HepG2 (cell line): Measurements from ENCODE around the gene SEC14L1. TPM values are rescaled to one million over a fixed set of nuclear protein-coding genes. Genes with fewer than 3 reads are reported as not detected.

ENCODE experiments used
- CCDC6 ChIP-seq: sonication (generic); formaldehyde crosslinking; IDR thresholded peaks from 2 replicates; pipeline ENCODE4 v1.8.1; 2022; ENCODE audit warnings: mild to moderate bottlenecking, missing genetic modification reagents, moderate library complexity
- CREM ChIP-seq, 2 experiments: sonication (generic) in 1 of 2; formaldehyde crosslinking in 1 of 2; IDR thresholded peaks; 2 replicates each; pipeline versions ENCODE4 v1.4.0 to v1.6.1; 2016 to 2020; ENCODE audit warnings: antibody characterized with exemption in 1 of 2, mild to moderate bottlenecking in 1 of 2, missing genetic modification reagents in 1 of 2
- ESRRA ChIP-seq: sonication (generic); formaldehyde crosslinking; IDR thresholded peaks from 2 replicates; pipeline ENCODE4 v1.5.1; 2020; ENCODE audit warnings: mild to moderate bottlenecking, low read depth, missing genetic modification reagents
- GLI4 ChIP-seq: sonication (generic); formaldehyde crosslinking; IDR thresholded peaks from 2 replicates; pipeline ENCODE4 v1.5.1; 2020; ENCODE audit warnings: missing genetic modification reagents, mild to moderate bottlenecking, moderate library complexity, borderline replicate concordance
- HDAC1 ChIP-seq: sonication (generic); formaldehyde crosslinking; IDR thresholded peaks from 2 replicates; pipeline ENCODE4 v1.5.1; 2020; ENCODE audit warnings: mild to moderate bottlenecking, missing genetic modification reagents
- HNRNPK ChIP-seq: fragments of 200-400 bp; formaldehyde crosslinking; IDR thresholded peaks from 2 replicates; pipeline ENCODE4 v1.6.1; 2018; ENCODE audit warnings: low read length, low read depth, moderate library complexity, mild to moderate bottlenecking; ENCODE audit not compliant: poor library complexity, severe bottlenecking
- MED8 ChIP-seq: sonication (generic); formaldehyde crosslinking; IDR thresholded peaks from 2 replicates; pipeline ENCODE4 v1.8.1; 2023; ENCODE audit warnings: mild to moderate bottlenecking, missing genetic modification reagents; ENCODE audit not compliant: insufficient replicate concordance
- NAIF1 ChIP-seq: sonication (generic); formaldehyde crosslinking; IDR thresholded peaks from 2 replicates; pipeline ENCODE4 v1.5.0; 2020; ENCODE audit warnings: mild to moderate bottlenecking, missing genetic modification reagents, borderline replicate concordance
- NFKB2 ChIP-seq: sonication (generic); formaldehyde crosslinking; IDR thresholded peaks from 2 replicates; pipeline ENCODE4 v1.4.0; 2020; ENCODE audit warnings: missing genetic modification reagents, borderline replicate concordance
- NR2F1 ChIP-seq, 2 experiments: fragments of 450-650 bp in 1 of 2; formaldehyde crosslinking in 1 of 2; IDR thresholded peaks; 2 replicates each; pipeline versions ENCODE4 v1.5.0 to v1.6.1; 2016 to 2020; ENCODE audit warnings: mild to moderate bottlenecking in 1 of 2, missing compliant biosample characterization in 1 of 2, missing genetic modification reagents in 1 of 2, moderate library complexity in 1 of 2
- RAD21 ChIP-seq: fragments of 450-650 bp; formaldehyde crosslinking; IDR thresholded peaks from 2 replicates; pipeline ENCODE4 v1.5.0; 2020; ENCODE audit warnings: mild to moderate bottlenecking
- SIN3B ChIP-seq: fragments of 150-350 bp; IDR thresholded peaks from 2 replicates; pipeline ENCODE4 v1.6.1; 2014; ENCODE audit warnings: low read length
- SRY ChIP-seq: sonication (generic); formaldehyde crosslinking; IDR thresholded peaks from 2 replicates; pipeline ENCODE4 v1.8.0; 2022; ENCODE audit warnings: mild to moderate bottlenecking, missing genetic modification reagents
- ZC3H4 ChIP-seq: sonication (generic); formaldehyde crosslinking; IDR thresholded peaks from 2 replicates; pipeline ENCODE4 v1.4.0; 2020; ENCODE audit warnings: missing genetic modification reagents, borderline replicate concordance
- ZFAT ChIP-seq: sonication (generic); formaldehyde crosslinking; conservative IDR thresholded peaks from 2 replicates; pipeline ENCODE4 v1.8.1; 2023; ENCODE audit warnings: missing genetic modification reagents, inconsistent platforms
- ZNF17 ChIP-seq: sonication (generic); formaldehyde crosslinking; IDR thresholded peaks from 2 replicates; pipeline ENCODE4 v1.5.0; 2020; ENCODE audit warnings: mild to moderate bottlenecking, missing genetic modification reagents
- ZNF326 ChIP-seq: sonication (generic); formaldehyde crosslinking; IDR thresholded peaks from 2 replicates; pipeline ENCODE4 v1.4.0; 2020; ENCODE audit warnings: missing genetic modification reagents, borderline replicate concordance
- ZNF343 ChIP-seq: sonication (generic); formaldehyde crosslinking; IDR thresholded peaks from 2 replicates; pipeline ENCODE4 v1.4.0; 2020; ENCODE audit warnings: mild to moderate bottlenecking, missing genetic modification reagents
- ZNF431 ChIP-seq: sonication (generic); formaldehyde crosslinking; IDR thresholded peaks from 2 replicates; pipeline ENCODE4 v1.9.0; 2022; ENCODE audit warnings: missing genetic modification reagents, low read depth, mild to moderate bottlenecking, borderline replicate concordance
- ZNF572 ChIP-seq: sonication (generic); formaldehyde crosslinking; IDR thresholded peaks from 2 replicates; pipeline ENCODE4 v1.5.1; 2020; ENCODE audit warnings: mild to moderate bottlenecking, missing genetic modification reagents
- ZNF607 ChIP-seq: sonication (generic); formaldehyde crosslinking; IDR thresholded peaks from 2 replicates; pipeline ENCODE4 v1.5.1; 2020; ENCODE audit warnings: missing genetic modification reagents, mild to moderate bottlenecking, borderline replicate concordance
- ZNF768 ChIP-seq: sonication (generic); formaldehyde crosslinking; IDR thresholded peaks from 2 replicates; pipeline ENCODE4 v1.4.0; 2020; ENCODE audit warnings: missing genetic modification reagents
- ZZZ3 ChIP-seq: sonication (generic); formaldehyde crosslinking; IDR thresholded peaks from 2 replicates; pipeline ENCODE4 v1.4.0; 2020; ENCODE audit warnings: missing genetic modification reagents, mild to moderate bottlenecking, borderline replicate concordance
- polyA plus RNA-seq, 8 experiments: library from polyadenylated mRNA; depleted of rRNA in 3 of 8; stranded (reverse) in 7 of 8; unstranded in 1 of 8; fragments of >200 nt; fragmentation: Illumina TruSeq in 4 of 8; extraction: Trizol in 4 of 8; gene quantifications; 2 replicates each; pipeline versions ENCODE4 v1.2.1 to v1.2.3, GENCODE V29; 2011 to 2016; ENCODE audit warnings: low read depth in 4 of 8, missing spikeins in 1 of 8, mixed read lengths in 1 of 8; ENCODE audit not compliant: insufficient read depth in 1 of 8
- total RNA-seq, 5 experiments: library from RNA; depleted of rRNA; stranded (reverse); fragments of >200 nt; fragmentation: Illumina TruSeq; extraction: Trizol; gene quantifications; 2 replicates each; pipeline ENCODE4 v1.2.3, GENCODE V29; 2016; ENCODE audit warnings: low read depth in 1 of 5
- TF ChIP-seq, protein P1 (sequence below): sonication (generic); formaldehyde crosslinking; IDR thresholded peaks from 2 replicates; pipeline ENCODE4 v1.4.0; 2020; ENCODE audit warnings: mild to moderate bottlenecking, low read depth, missing genetic modification reagents
- TF ChIP-seq, protein P2 (sequence below): fragments of 450-650 bp; IDR thresholded peaks from 2 replicates; pipeline ENCODE4 v1.6.1; 2017
- TF ChIP-seq, protein P3 (sequence below): IDR thresholded peaks from 2 replicates; pipeline ENCODE4 v1.6.1; 2016

The SEC14L1 gene
- total and polyA plus RNA-seq, 2 of the 13 experiments (the other 11 are each of a cell fraction or from before 2014, with no cell fraction given): 26.3 to 43.9 TPM

DNA sequence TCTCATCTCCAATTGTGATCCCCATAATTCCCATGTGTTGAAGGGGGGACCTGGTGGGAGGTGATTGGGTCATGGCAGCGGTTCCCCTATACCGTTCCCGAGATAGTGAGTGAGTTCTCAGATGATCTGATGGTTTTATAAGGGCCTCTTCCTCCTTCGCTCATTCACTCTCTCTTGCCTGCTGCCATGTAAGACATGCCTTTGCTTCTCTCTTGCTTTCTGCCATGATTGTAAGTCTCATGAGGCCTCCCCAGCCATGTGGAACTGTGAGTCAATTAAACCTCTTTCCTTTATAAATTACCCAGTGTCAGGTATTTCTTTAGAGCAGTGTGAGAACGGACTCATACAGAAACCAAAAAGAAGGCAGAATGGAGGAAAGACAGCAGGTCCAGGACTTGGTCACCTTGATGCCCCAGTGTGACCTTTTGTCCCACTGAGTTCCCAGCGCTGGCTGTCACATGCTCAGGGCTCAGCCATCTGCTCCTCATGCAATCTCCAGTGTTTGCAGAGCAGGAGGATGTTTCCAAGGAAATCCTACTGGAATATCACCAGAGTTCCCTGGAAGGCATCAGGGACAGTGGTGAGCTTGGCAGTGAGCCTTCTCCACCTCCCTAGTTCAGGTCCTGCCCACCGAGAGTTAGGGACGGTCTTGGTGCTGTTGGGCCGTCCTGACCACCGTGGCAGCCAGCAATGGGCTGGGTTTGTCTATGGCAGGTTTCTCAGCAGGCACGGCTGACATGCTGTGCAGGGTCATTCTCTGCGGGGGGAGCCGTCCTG, 96.7 kb downstream of the SEC14L1 start (continued):
- TF ChIP-seq, protein P1, sequence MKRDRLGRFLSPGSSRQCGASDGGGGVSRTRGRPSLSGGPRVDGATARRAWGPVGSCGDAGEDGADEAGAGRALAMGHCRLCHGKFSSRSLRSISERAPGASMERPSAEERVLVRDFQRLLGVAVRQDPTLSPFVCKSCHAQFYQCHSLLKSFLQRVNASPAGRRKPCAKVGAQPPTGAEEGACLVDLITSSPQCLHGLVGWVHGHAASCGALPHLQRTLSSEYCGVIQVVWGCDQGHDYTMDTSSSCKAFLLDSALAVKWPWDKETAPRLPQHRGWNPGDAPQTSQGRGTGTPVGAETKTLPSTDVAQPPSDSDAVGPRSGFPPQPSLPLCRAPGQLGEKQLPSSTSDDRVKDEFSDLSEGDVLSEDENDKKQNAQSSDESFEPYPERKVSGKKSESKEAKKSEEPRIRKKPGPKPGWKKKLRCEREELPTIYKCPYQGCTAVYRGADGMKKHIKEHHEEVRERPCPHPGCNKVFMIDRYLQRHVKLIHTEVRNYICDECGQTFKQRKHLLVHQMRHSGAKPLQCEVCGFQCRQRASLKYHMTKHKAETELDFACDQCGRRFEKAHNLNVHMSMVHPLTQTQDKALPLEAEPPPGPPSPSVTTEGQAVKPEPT: no peak
- TF ChIP-seq HDAC1: no peak
- no peak for TF ChIP-seq NAIF1 (CRISPR knock-in tag)
- TF ChIP-seq ZFAT: no peak
- no peak for TF ChIP-seq RAD21 (CRISPR knock-in tag)
- TF ChIP-seq CREM (IDR thresholded peaks at IDR 0.05): no peak
- TF ChIP-seq CREM (CRISPR knock-in tag; IDR thresholded peaks at IDR 0.05): no peak
- no peak for TF ChIP-seq ZNF343 (CRISPR knock-in tag)
- no peak for TF ChIP-seq MED8
- TF ChIP-seq ZNF326 (CRISPR knock-in tag): no peak
- TF ChIP-seq SIN3B: no peak
- no peak for TF ChIP-seq SRY (CRISPR knock-in tag)
- no peak for TF ChIP-seq ZZZ3 (CRISPR knock-in tag)
- 0 out of 2 replicates have a peak, but pooled peaks have one; percentile 28 for TF ChIP-seq ZNF607 (CRISPR knock-in tag)
- TF ChIP-seq NR2F1 (CRISPR knock-in tag; IDR thresholded peaks at IDR 0.05): 0 out of 4 replicates have a peak, but pooled peaks of 1 of the 2 experiments have one; percentile 30
- TF ChIP-seq ESRRA (CRISPR knock-in tag): no peak
- TF ChIP-seq HNRNPK: no peak
- TF ChIP-seq GLI4 (CRISPR knock-in tag): no peak
- TF ChIP-seq ZNF431 (CRISPR knock-in tag): peak; percentile 82; the same call in 1 of the 2 replicates
- TF ChIP-seq, protein P2, sequence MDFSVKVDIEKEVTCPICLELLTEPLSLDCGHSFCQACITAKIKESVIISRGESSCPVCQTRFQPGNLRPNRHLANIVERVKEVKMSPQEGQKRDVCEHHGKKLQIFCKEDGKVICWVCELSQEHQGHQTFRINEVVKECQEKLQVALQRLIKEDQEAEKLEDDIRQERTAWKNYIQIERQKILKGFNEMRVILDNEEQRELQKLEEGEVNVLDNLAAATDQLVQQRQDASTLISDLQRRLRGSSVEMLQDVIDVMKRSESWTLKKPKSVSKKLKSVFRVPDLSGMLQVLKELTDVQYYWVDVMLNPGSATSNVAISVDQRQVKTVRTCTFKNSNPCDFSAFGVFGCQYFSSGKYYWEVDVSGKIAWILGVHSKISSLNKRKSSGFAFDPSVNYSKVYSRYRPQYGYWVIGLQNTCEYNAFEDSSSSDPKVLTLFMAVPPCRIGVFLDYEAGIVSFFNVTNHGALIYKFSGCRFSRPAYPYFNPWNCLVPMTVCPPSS: no peak
- no peak for TF ChIP-seq ZNF17 (CRISPR knock-in tag)
- TF ChIP-seq ZNF572 (CRISPR knock-in tag): no peak
- TF ChIP-seq, protein P3, sequence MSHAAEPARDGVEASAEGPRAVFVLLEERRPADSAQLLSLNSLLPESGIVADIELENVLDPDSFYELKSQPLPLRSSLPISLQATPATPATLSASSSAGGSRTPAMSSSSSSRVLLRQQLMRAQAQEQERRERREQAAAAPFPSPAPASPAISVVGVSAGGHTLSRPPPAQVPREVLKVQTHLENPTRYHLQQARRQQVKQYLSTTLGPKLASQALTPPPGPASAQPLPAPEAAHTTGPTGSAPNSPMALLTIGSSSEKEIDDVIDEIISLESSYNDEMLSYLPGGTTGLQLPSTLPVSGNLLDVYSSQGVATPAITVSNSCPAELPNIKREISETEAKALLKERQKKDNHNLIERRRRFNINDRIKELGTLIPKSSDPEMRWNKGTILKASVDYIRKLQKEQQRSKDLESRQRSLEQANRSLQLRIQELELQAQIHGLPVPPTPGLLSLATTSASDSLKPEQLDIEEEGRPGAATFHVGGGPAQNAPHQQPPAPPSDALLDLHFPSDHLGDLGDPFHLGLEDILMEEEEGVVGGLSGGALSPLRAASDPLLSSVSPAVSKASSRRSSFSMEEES (CRISPR knock-in tag): no peak
- 0 out of 2 replicates have a peak, but pooled peaks have one; percentile 46 for TF ChIP-seq NFKB2 (CRISPR knock-in tag)
- TF ChIP-seq CCDC6 (CRISPR knock-in tag): no peak
- TF ChIP-seq ZNF768 (CRISPR knock-in tag): peak; percentile 52; the same call in 1 of the 2 replicates
- TF ChIP-seq ZC3H4 (CRISPR knock-in tag): no peak
